Measurements from ENCODE around the gene GALNT10.

GALNT10 gene

DNA sequence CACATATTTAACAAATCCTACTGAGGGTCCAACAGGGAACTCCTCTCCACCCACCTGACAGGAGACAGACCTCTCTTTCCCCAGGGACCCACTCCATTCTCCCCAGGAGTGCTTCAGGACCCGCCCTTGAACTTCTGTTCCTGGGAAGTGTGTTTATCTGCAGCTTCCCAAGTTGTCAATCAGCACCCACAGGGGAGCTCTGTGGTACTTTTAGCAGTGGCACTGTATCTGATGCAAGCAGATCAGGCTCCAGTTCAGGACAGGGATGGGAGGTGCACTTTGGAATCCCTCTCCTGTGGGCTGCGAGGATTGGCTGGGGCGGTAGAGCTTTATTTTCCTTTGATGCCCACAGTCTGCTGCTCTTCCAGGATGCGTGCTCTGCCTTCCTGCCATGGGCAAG is 8.7 kb downstream of the GALNT10 start:
- peaks cover 31 to 36% of the 10 kb centered on the region in 2 experiments for H3K4me1 ChIP-seq (ENCODE audit: control insufficient read depth in 1 of 2, insufficient read depth in 2 of 2, low read length in 2 of 2)
- H3K27me3 ChIP-seq (ENCODE audit: insufficient read depth, low read length), result no peaks in the 10 kb centered on the region
- no peak overlapping the region for H2AFZ ChIP-seq (ENCODE audit: insufficient read depth, low read length, poor library complexity)
- no peak overlapping the region for H3K9ac ChIP-seq (ENCODE audit: low read length)
- no peak overlapping the region for H3K14ac ChIP-seq (ENCODE audit: low read length)
- H3K23ac ChIP-seq (ENCODE audit: low read length), result no peak overlapping the region
- no peaks in the 10 kb centered on the region for H3K9me3 ChIP-seq (ENCODE audit: insufficient read depth, low read depth, low read length)
- no peak overlapping the region for H3K4ac ChIP-seq (ENCODE audit: low read depth, low read length)
- no peak overlapping the region for H2BK12ac ChIP-seq (ENCODE audit: low read length)
- H3K36me3 ChIP-seq (ENCODE audit: control insufficient read depth in 1 of 2, insufficient read depth in 2 of 2, low read length in 2 of 2), result peaks cover 27 to 33% of the 10 kb centered on the region in 2 experiments
- no peak overlapping the region for H3K27ac ChIP-seq (ENCODE audit: low read depth, low read length)
- H4K8ac ChIP-seq (ENCODE audit: low read depth, low read length), result no peak overlapping the region
- H2BK5ac ChIP-seq (ENCODE audit: low read depth, low read length, poor library complexity), result no peak overlapping the region
- no peak overlapping the region for H2BK120ac ChIP-seq (ENCODE audit: insufficient read depth, low read length, poor library complexity)
- peaks cover 4% of the 10 kb centered on the region for H3K79me1 ChIP-seq (ENCODE audit: low read length)
- peak overlapping the region; percentile 56 for H3K18ac ChIP-seq (ENCODE audit: low read length)
- no peak for DNase-seq
- peaks cover 7% of the 10 kb centered on the region for H3K79me2 ChIP-seq (ENCODE audit: control insufficient read depth, insufficient read depth, low read length, poor library complexity)
- H4K91ac ChIP-seq (ENCODE audit: low read depth, low read length), result no peak overlapping the region
- H4K12ac ChIP-seq (ENCODE audit: low read depth, low read length), result no peak overlapping the region
- no CpG with 5 or more reads among the region's 4 CpGs for WGBS (ENCODE audit: extremely low coverage, insufficient coverage, insufficient read length)
- H2AK5ac ChIP-seq (ENCODE audit: low read length), result no peak overlapping the region
- H3K4me3 ChIP-seq (ENCODE audit: low read depth, low read length), result no peak overlapping the region
- no peak overlapping the region for H3K4me2 ChIP-seq (ENCODE audit: low read length)

DNA sequence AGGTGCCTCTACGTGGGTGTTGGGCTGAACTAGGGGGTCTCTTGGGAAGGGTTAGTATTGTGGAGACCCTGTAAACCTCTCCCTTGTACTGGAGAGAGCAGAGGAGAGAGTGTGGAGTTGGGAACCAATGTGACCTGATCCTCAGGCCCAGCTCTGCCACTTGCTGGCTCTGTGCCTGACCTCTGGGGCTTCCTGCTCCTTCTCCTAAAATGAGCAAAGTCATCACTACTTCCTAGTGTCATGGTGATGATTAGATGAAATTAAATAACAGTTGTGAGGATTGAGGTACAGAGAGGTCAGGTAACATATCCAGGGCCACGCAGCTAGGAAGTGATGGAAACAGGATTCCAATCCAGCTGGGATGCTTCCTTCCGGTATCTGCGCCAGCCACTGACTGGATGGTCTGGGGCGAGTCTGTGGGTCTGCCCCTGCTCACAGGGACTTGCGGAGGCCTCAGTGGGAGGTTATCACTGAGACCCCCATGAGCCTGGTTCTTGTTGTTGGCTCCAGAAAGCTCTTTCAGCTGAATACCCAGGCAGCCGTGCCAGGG is 9.2 kb downstream of the GALNT10 start:
- WGBS (ENCODE audit: extremely low coverage, insufficient coverage, insufficient read length), result no CpG with 5 or more reads among the region's 7 CpGs
- Histone ChIP-seq H2AFZ (ENCODE audit: insufficient read depth, low read length, poor library complexity) (no peak overlapping the region), H3K4ac (ENCODE audit: low read depth, low read length) (peak overlapping the region; percentile 44), H2BK5ac (ENCODE audit: low read depth, low read length, poor library complexity) (no peak overlapping the region), H2BK12ac (ENCODE audit: low read length) (no peak overlapping the region), H3K36me3 (ENCODE audit: control insufficient read depth in 1 of 2, insufficient read depth in 2 of 2, low read length in 2 of 2) (peaks cover 27 to 33% of the 10 kb centered on the region in 2 experiments), H3K27me3 (ENCODE audit: insufficient read depth, low read length) (no peaks in the 10 kb centered on the region), H3K27ac (ENCODE audit: low read depth, low read length) (no peak overlapping the region), H3K4me3 (ENCODE audit: low read depth, low read length) (no peak overlapping the region), H3K9ac (ENCODE audit: low read length) (no peak overlapping the region), H4K8ac (ENCODE audit: low read depth, low read length) (no peak overlapping the region), H4K91ac (ENCODE audit: low read depth, low read length) (no peak overlapping the region), H3K18ac (ENCODE audit: low read length) (peak overlapping the region; percentile 56), H2AK5ac (ENCODE audit: low read length) (no peak overlapping the region), H3K79me2 (ENCODE audit: control insufficient read depth, insufficient read depth, low read length, poor library complexity) (peaks cover 7% of the 10 kb centered on the region), H3K4me1 (ENCODE audit: control insufficient read depth in 1 of 2, insufficient read depth in 2 of 2, low read length in 2 of 2) (peaks cover 30 to 36% of the 10 kb centered on the region in 2 experiments), H4K12ac (ENCODE audit: low read depth, low read length) (no peak overlapping the region), H3K79me1 (ENCODE audit: low read length) (peaks cover 2% of the 10 kb centered on the region), H3K23ac (ENCODE audit: low read length) (no peak overlapping the region), H3K9me3 (ENCODE audit: insufficient read depth, low read depth, low read length) (no peaks in the 10 kb centered on the region), H2BK120ac (ENCODE audit: insufficient read depth, low read length, poor library complexity) (no peak overlapping the region), H3K4me2 (ENCODE audit: low read length) (no peak overlapping the region), H3K14ac (ENCODE audit: low read length) (no peak overlapping the region)
- DNase-seq, result no peak

DNA sequence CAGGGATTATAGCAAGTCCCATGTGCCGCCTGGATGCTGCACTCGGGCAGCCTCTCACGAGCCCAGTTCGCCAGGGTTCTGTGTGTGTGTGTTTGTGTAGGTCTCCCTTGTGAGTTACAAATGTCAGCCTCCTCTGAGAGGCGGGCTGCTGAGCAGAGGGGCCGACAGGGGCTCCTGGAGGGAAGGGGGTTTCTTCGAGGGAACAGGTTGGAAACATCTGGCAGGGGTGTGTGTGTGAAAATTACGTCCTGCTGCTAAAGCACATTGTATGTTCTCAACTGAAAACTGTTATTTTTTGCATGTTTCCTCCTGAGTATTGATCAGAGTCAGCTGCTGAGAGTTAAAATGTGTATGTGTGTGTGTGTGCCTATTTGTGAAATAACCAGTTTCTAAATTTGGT is 9.7 kb downstream of the GALNT10 start:
- H3K9ac ChIP-seq (ENCODE audit: low read length), result no peak overlapping the region
- no peaks in the 10 kb centered on the region for H3K9me3 ChIP-seq (ENCODE audit: insufficient read depth, low read depth, low read length)
- no peak overlapping the region for H4K8ac ChIP-seq (ENCODE audit: low read depth, low read length)
- H4K12ac ChIP-seq (ENCODE audit: low read depth, low read length), result no peak overlapping the region
- H3K4me3 ChIP-seq (ENCODE audit: low read depth, low read length), result no peak overlapping the region
- no peak overlapping the region for H4K91ac ChIP-seq (ENCODE audit: low read depth, low read length)
- peaks cover 27 to 32% of the 10 kb centered on the region in 2 experiments for H3K36me3 ChIP-seq (ENCODE audit: control insufficient read depth in 1 of 2, insufficient read depth in 2 of 2, low read length in 2 of 2)
- no peak overlapping the region for H2BK12ac ChIP-seq (ENCODE audit: low read length)
- no CpG with 5 or more reads among the region's 8 CpGs for WGBS (ENCODE audit: extremely low coverage, insufficient coverage, insufficient read length)
- no peak overlapping the region for H2BK120ac ChIP-seq (ENCODE audit: insufficient read depth, low read length, poor library complexity)
- H2AFZ ChIP-seq (ENCODE audit: insufficient read depth, low read length, poor library complexity), result no peak overlapping the region
- H3K79me1 ChIP-seq (ENCODE audit: low read length), result peaks cover 2% of the 10 kb centered on the region
- H3K23ac ChIP-seq (ENCODE audit: low read length), result no peak overlapping the region
- H3K4me2 ChIP-seq (ENCODE audit: low read length), result no peak overlapping the region
- peaks cover 7% of the 10 kb centered on the region for H3K79me2 ChIP-seq (ENCODE audit: control insufficient read depth, insufficient read depth, low read length, poor library complexity)
- H3K27ac ChIP-seq (ENCODE audit: low read depth, low read length), result no peak overlapping the region
- no peak overlapping the region for H2AK5ac ChIP-seq (ENCODE audit: low read length)
- H3K4me1 ChIP-seq (ENCODE audit: control insufficient read depth in 1 of 2, insufficient read depth in 2 of 2, low read length in 2 of 2), result peaks cover 27 to 36% of the 10 kb centered on the region in 2 experiments
- no peak for DNase-seq
- H3K4ac ChIP-seq (ENCODE audit: low read depth, low read length), result peak overlapping the region; percentile 44
- H2BK5ac ChIP-seq (ENCODE audit: low read depth, low read length, poor library complexity), result no peak overlapping the region
- H3K14ac ChIP-seq (ENCODE audit: low read length), result no peak overlapping the region
- peak overlapping the region; percentile 17 for H3K18ac ChIP-seq (ENCODE audit: low read length)
- no peaks in the 10 kb centered on the region for H3K27me3 ChIP-seq (ENCODE audit: insufficient read depth, low read length)

DNA sequence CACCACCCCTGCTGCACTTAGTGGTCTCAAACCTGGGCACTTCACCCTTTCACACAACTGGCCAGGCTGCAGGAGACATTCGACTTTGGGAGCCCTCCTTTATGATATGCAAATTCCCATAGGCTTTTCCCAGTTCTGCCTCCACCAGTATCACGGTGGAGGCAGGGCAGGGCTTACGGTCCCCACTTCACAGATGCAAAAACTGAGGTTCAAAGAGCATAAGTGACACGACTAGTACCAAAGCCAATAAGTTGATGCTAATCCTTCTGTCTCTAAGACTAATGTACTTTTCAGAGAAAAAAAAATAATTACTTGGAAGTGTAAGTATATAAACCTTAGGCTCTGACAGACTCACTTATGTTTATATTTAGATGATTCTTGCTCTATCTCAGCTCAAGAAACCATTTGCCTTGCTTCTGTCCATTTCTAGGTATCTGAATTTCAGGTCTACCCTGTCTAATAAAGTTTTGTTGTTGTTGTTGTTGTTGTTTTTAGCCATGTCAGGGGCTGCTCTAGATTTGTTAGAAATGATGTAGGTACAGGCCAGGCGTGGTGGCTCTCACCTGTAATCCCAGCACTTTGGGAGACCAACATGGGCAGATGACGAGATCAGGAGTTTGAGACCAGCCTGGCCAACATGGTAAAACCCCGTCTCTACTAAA is 10.7 kb downstream of the GALNT10 start:
- H3K79me2 ChIP-seq (ENCODE audit: control insufficient read depth, insufficient read depth, low read length, poor library complexity), result peaks cover 7% of the 10 kb centered on the region
- no peak overlapping the region for H4K91ac ChIP-seq (ENCODE audit: low read depth, low read length)
- no peaks in the 10 kb centered on the region for H3K9me3 ChIP-seq (ENCODE audit: insufficient read depth, low read depth, low read length)
- peaks cover 24 to 31% of the 10 kb centered on the region in 2 experiments for H3K36me3 ChIP-seq (ENCODE audit: control insufficient read depth in 1 of 2, insufficient read depth in 2 of 2, low read length in 2 of 2)
- H3K23ac ChIP-seq (ENCODE audit: low read length), result no peak overlapping the region
- H3K4me3 ChIP-seq (ENCODE audit: low read depth, low read length), result no peak overlapping the region
- whole genome bisulfite sequencing (ENCODE audit: extremely low coverage, insufficient coverage, insufficient read length), result no CpG with 5 or more reads among the region's 7 CpGs
- H3K27me3 ChIP-seq (ENCODE audit: insufficient read depth, low read length), result no peaks in the 10 kb centered on the region
- no peak overlapping the region for H3K4ac ChIP-seq (ENCODE audit: low read depth, low read length)
- H4K8ac ChIP-seq (ENCODE audit: low read depth, low read length), result no peak overlapping the region
- H3K14ac ChIP-seq (ENCODE audit: low read length), result no peak overlapping the region
- no peak overlapping the region for H2AK5ac ChIP-seq (ENCODE audit: low read length)
- no peak for DNase-seq
- no peak overlapping the region for H3K4me2 ChIP-seq (ENCODE audit: low read length)
- H3K79me1 ChIP-seq (ENCODE audit: low read length), result peaks cover 2% of the 10 kb centered on the region
- no peak overlapping the region for H3K27ac ChIP-seq (ENCODE audit: low read depth, low read length)
- peaks cover 26 to 36% of the 10 kb centered on the region in 2 experiments for H3K4me1 ChIP-seq (ENCODE audit: control insufficient read depth in 1 of 2, insufficient read depth in 2 of 2, low read length in 2 of 2)
- H2AFZ ChIP-seq (ENCODE audit: insufficient read depth, low read length, poor library complexity), result no peak overlapping the region
- no peak overlapping the region for H2BK12ac ChIP-seq (ENCODE audit: low read length)
- no peak overlapping the region for H3K18ac ChIP-seq (ENCODE audit: low read length)
- H3K9ac ChIP-seq (ENCODE audit: low read length), result no peak overlapping the region
- H4K12ac ChIP-seq (ENCODE audit: low read depth, low read length), result no peak overlapping the region
- H2BK120ac ChIP-seq (ENCODE audit: insufficient read depth, low read length, poor library complexity), result no peak overlapping the region
- no peak overlapping the region for H2BK5ac ChIP-seq (ENCODE audit: low read depth, low read length, poor library complexity)
